Measurements from ENCODE around the gene DMRTA1. TPM values are rescaled to one million over a fixed set of nuclear protein-coding genes. Genes with fewer than 3 reads are reported as not detected.

The DMRTA1 gene
- total and polyA plus RNA-seq, 2 of the 13 experiments (the other 11 are each of a cell fraction or from before 2014, with no cell fraction given), result 0.13 to 0.16 TPM

DNA sequence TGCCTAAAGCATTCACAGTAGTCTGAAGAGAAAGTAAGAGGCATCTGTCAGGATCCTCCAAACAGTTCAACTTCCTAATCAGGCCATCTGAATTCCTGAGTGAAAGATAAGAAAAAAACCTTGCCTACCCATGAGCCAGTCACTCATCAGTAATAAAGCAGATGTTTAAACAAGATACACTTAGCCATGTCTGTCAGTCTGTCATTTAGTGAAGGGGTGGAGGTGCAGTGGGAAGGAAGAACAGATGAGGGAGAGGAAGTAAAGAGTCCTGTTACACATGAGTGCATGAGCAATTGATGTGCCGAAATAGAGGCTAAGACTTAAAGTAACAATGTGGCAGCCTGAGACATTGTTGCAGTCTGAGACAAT lies 29.9 kb upstream of the DMRTA1 start:
- Histone ChIP-seq H3K4me2 (ENCODE audit: low read depth, low read length) (no peak overlapping the region), H3K27ac (ENCODE audit: extremely low read length, insufficient read depth, low read length) (no peak overlapping the region), H3K36me3 (replicated peaks in 1 of 2; ENCODE audit: control insufficient read depth in 1 of 2, insufficient read depth in 2 of 2, low read length in 2 of 2) (no peaks in the 10 kb centered on the region), H4K20me1 (ENCODE audit: insufficient read depth, low read length) (no peaks in the 10 kb centered on the region), H3K27me3 (ENCODE audit: control insufficient read depth in 1 of 2, insufficient read depth in 2 of 2, low read length in 2 of 2) (no peaks in the 10 kb centered on the region), H3K4me1 (ENCODE audit: insufficient read depth, low read length) (no peaks in the 10 kb centered on the region), H3K9me3 (ENCODE audit: low read length) (no peaks in the 10 kb centered on the region), H3K9ac (ENCODE audit: insufficient read depth, low read depth, low read length) (no peak overlapping the region), H3K4me3 (replicated peaks in 1 of 3; ENCODE audit: insufficient read depth in 1 of 3, low read depth in 2 of 3, low read length in 3 of 3) (no peak overlapping the region), H3K79me2 (ENCODE audit: insufficient read depth, low read length) (no peaks in the 10 kb centered on the region), H2AFZ (ENCODE audit: low read length) (no peak overlapping the region)
- FAIRE-seq (no peak), DNase-seq (ENCODE audit: low spot score) (no peak), ATAC-seq (no peak)
- CTCF ChIA-PET (ENCODE audit: low intra/inter-chr PET ratio, low total read pairs), result no interaction called here
- TF ChIP-seq SIX4 (CRISPR knock-in tag; IDR thresholded peaks at IDR 0.05), result no peak
- TF ChIP-seq, protein P1, sequence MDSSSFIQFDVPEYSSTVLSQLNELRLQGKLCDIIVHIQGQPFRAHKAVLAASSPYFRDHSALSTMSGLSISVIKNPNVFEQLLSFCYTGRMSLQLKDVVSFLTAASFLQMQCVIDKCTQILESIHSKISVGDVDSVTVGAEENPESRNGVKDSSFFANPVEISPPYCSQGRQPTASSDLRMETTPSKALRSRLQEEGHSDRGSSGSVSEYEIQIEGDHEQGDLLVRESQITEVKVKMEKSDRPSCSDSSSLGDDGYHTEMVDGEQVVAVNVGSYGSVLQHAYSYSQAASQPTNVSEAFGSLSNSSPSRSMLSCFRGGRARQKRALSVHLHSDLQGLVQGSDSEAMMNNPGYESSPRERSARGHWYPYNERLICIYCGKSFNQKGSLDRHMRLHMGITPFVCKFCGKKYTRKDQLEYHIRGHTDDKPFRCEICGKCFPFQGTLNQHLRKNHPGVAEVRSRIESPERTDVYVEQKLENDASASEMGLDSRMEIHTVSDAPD (CRISPR knock-in tag; IDR thresholded peaks at IDR 0.05), result no peak
- no peak for TF ChIP-seq ZNF772 (CRISPR knock-in tag; IDR thresholded peaks at IDR 0.05)
- TF ChIP-seq, protein P2, sequence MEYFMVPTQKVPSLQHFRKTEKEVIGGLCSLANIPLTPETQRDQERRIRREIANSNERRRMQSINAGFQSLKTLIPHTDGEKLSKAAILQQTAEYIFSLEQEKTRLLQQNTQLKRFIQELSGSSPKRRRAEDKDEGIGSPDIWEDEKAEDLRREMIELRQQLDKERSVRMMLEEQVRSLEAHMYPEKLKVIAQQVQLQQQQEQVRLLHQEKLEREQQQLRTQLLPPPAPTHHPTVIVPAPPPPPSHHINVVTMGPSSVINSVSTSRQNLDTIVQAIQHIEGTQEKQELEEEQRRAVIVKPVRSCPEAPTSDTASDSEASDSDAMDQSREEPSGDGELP (IDR thresholded peaks at IDR 0.05; ENCODE audit: borderline replicate concordance, low read depth), result no peak
- TF ChIP-seq HDAC2 (CRISPR knock-in tag; IDR thresholded peaks at IDR 0.05), result no peak
- no peak for TF ChIP-seq IRX3 (CRISPR knock-in tag; IDR thresholded peaks at IDR 0.05; ENCODE audit: borderline replicate concordance, low read depth)
- no peak for TF ChIP-seq ZNF546 (CRISPR knock-in tag; conservative IDR thresholded peaks at IDR 0.05)
- no peak for TF ChIP-seq NONO (IDR thresholded peaks at IDR 0.05)
- no peak for TF ChIP-seq NONO (CRISPR knock-in tag; conservative IDR thresholded peaks at IDR 0.05)
- no peak for TF ChIP-seq ZNF292 (CRISPR knock-in tag; IDR thresholded peaks at IDR 0.05; ENCODE audit: borderline replicate concordance, low read depth)
- TF ChIP-seq ELF1 (CRISPR knock-in tag; IDR thresholded peaks at IDR 0.05), result no peak
- TF ChIP-seq ZNF335 (CRISPR knock-in tag; IDR thresholded peaks at IDR 0.05), result no peak
- TF ChIP-seq ZFP36 (IDR thresholded peaks at IDR 0.05; ENCODE audit: borderline replicate concordance, low read depth, low read length, partially characterized antibody), result no peak
- TF ChIP-seq ZFP82 (CRISPR knock-in tag; IDR thresholded peaks at IDR 0.05; ENCODE audit: borderline replicate concordance), result no peak
- TF ChIP-seq, protein P3, sequence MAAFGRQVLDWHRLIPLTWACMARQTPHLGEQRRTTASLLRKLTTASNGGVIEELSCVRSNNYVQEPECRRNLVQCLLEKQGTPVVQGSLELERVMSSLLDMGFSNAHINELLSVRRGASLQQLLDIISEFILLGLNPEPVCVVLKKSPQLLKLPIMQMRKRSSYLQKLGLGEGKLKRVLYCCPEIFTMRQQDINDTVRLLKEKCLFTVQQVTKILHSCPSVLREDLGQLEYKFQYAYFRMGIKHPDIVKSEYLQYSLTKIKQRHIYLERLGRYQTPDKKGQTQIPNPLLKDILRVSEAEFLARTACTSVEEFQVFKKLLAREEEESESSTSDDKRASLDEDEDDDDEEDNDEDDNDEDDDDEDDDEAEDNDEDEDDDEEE (CRISPR knock-in tag; IDR thresholded peaks at IDR 0.05), result no peak
- TF ChIP-seq, protein P4, sequence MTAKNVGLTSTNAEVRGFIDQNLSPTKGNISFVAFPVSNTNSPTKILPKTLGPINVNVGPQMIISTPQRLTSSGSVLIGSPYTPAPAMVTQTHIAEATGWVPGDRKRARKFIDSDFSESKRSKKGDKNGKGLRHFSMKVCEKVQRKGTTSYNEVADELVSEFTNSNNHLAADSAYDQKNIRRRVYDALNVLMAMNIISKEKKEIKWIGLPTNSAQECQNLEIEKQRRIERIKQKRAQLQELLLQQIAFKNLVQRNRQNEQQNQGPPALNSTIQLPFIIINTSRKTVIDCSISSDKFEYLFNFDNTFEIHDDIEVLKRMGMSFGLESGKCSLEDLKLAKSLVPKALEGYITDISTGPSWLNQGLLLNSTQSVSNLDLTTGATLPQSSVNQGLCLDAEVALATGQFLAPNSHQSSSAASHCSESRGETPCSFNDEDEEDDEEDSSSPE (CRISPR knock-in tag; IDR thresholded peaks at IDR 0.05), result no peak
- 50% methylated on average over 1 of the region's 1 CpG for WGBS (ENCODE audit: low lambda C conversion rate)
- in situ Hi-C loops (cut with HindIII; ENCODE audit: extremely low pct_ligation_motif_present, low pct_unique_long_range_greater_than_20kb) (no loop called here), intact Hi-C loops (cut with micrococcal nuclease; ENCODE audit: unreplicated experiment) (no loop called here)
- BruUV-seq (replicated peaks), result no TSS peak
- POLR2A ChIA-PET, result no interaction called here

Data from HepG2 (cell line).